Activated T-helper 1 cell treated with anti-CD3 and anti-CD28 coated beads, Interleukin-2, amount 50 U/mL, for 16 hours (primary cell): ENCODE results near the gene SLC6A9.

ENCODE experiments used
- DNase-seq, 2 donors: peaks; one replicate each; pipeline ENCODE4 v3.0.0-alpha.2; 2020; ENCODE audit warnings: low read depth in 1 of 2, low spot score in 1 of 2

Gene SLC6A9

GRCh38 chr1:43986712-43987111 is 44.5 kb downstream of the SLC6A9 start:
- DNase-seq: no peak

DNA sequence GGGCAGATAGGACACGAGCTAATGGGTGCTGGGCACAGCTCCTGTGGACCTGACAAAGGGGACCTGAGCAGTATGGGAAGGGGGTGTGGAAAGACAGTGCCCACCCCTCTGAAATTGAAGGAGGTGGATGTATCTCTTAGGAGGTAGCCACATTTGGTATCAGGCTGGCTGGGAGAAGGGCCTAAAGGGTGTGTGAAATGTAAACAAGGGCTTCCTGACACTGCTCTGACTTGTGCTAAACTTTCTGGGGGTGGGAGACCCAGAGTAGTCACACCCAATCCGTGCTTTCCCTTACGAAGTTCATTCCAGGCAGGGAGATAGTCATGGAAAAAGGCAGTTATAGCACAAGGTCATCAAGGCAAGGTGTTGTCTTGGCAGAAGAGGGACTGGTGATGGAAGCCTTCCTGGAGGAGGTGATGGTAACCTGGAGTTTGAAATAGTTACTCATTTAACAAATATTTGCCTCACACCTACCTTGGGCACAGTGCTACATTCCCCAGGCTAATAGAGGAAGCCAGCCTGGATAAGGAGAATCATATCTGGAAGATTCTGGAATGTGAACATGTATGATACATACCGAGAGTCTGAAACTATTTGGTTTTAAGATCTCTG is 45.2 kb downstream of the SLC6A9 start:
- DNase-seq: no peak

- DNase-seq: no peak
Measured at GRCh38 chr1:43984855-43985254, 46.4 kb downstream of the SLC6A9 start.

DNA sequence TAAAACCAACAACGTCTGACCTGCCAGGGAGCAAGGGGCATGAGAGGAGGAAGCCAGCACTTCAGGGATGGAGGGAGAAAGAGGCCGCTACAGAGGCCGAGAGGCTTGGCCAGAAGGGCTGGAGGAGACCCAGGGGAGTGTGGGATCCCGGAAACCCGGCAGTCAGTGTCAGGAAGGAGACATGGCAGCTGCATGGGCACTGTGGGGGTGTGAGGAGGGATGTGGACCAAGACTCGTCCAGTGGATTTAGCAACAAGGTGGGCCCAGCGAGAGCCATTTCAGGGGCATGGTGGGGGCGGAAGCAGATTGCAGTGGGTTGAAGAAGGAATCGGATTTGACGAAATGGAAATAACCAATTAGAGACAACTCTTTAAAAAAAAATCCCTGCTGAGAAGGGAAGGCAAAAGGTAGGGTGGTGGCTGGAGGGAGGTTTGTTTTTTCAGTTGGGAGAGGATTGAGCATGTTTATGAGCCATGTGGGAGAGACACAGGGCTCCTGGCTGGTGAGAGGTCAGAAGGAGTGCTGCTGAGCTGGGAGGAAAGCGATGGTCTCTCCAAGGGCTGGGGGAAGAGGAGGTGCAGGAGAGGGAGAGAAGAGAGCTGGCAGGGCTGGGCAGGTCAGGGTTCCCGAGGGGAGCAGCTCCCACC is 47.9 kb downstream of the SLC6A9 start:
- DNase-seq: no peak

DNA sequence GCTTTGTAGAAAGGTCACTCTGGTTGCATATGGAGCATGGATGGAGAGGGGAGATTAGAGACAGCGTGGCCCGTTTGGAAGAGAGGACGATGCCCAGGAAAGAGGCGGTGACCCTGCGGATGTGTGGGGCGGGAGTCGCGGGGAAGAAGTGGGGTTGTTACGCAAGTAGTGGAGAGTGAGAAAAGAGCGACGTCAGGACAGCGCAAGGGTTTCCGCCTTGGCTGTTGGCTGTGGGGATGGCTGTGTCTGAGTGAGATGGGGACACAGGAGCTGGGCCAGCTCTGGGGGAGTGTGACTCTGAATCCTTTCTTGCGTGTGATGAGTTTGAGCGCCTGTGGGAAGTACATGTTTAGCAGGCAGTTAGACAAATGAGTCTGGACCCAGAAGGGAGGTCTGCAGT is 48.5 kb downstream of the SLC6A9 start:
- DNase-seq: no peak

DNA sequence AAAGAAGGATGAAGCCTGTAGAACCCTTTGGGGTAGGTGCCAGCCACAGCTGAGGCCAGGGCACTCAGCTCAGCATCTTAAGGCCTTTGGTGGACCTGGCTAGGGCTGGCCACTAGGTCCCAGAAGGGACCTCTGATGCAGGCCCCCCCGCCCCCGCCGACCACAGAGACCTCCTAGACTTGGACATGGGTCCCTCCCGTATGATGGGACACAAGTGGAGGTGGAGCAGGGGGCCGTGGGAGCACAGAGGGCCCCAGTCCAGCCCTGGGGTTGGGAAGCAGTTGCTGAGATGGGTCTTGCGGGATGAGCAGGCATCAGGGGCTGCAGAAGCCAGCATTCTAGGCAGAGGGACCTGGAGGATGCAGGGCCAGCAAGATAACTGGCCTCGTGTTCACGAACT is 49.0 kb downstream of the SLC6A9 start:
- no peak for DNase-seq

GRCh38 chr1:43981636-43982035 is 49.6 kb downstream of the SLC6A9 start:
- no peak for DNase-seq

DNA sequence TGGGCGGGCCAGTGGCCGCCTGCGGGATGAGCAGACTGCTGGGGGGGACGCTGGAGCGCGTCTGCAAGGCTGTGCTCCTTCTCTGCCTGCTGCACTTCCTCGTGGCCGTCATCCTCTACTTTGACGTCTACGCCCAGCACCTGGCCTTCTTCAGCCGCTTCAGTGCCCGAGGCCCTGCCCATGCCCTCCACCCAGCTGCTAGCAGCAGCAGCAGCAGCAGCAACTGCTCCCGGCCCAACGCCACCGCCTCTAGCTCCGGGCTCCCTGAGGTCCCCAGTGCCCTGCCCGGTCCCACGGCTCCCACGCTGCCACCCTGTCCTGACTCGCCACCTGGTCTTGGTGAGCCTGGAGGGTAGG is 50.1 kb downstream of the SLC6A9 start:
- no peak for DNase-seq

- no peak for DNase-seq
Measured at GRCh38 chr1:43980255-43981134, 50.8 kb downstream of the SLC6A9 start.

DNA sequence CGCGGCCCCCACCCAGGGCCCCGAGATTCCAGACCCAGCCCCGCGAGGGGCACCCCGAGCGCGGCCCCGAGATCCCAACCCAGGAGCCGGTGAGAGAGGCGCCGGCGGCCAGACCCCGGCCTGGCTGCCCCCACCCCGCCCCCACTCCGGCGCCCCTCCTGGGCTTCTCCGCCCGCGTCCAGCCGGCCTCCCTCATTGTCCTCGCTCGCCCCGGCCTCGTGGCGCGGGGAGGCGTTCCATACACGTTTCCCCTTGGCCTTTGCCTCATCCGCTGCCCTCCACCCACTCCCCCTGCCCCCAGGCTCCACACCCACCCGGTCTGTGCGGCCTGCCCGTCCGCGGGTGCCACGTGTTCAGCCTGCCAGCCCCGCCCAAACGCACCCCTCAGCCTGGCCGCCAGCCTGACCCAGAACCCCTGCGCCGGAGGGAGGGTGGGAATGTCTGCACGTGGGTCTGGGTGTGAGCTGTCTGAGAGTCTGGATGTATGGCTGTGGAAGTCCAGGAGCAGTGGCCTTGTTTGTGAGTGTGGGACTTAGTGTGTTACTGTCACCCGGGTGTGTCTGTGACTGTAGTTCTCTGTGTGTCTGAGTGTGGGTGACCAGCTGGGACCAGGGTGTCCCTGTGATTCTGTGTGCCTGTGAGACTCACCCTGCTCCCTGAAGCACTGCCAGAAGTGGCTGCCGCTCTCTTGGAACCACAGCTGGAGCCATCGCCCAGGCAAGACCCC is 51.6 kb downstream of the SLC6A9 start:
- no peak for DNase-seq

GRCh38 chr1:43979261-43979527 is 52.1 kb downstream of the SLC6A9 start:
- DNase-seq: no peak

DNA sequence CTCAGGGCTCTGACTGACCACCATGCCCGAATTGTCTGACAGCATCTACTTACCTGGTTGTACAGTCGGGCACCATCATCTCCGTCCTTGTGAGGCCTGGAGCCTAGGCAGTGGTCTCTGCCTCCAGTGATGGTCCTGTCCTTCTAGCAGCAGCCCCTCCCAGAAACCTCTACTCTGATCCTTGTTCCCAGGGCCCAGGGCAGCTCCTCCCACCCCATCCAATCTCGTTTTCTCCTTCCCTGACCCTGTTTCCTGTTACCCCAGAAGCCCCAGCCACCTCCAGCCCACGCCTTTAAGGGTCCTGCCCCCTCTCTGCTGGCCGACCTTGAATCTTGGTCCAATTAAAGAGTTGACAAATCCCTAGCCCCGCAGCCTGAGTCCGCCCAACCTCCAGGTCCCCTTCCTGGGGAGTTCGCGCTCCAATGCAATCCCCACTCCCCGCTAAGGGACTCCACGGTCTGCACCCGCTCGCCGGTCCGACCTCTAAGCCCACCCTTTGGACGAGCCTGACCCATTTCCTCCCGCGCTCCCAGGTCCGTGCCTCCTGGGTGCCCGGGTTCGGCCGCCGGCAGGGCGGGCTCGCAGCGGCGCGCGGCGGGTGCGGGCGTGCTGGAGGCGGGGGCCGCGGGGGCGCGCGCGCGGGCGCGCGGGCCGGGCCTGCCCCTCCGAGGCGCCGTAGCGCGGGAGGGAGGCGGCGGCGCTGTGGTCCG is 52.6 kb downstream of the SLC6A9 start, which contains the start of gene B4GALT2:
TSS of gene B4GALT2 (plus strand) at position 660 of the 710 bp plus-strand sequence. CDS start 1,951 bp downstream, outside the sequence.
- DNase-seq: peak in 1 of 2 donors; percentile 12

- DNase-seq: no peak
Measured at GRCh38 chr1:43978264-43978550, 53.1 kb downstream of the SLC6A9 start.

DNA sequence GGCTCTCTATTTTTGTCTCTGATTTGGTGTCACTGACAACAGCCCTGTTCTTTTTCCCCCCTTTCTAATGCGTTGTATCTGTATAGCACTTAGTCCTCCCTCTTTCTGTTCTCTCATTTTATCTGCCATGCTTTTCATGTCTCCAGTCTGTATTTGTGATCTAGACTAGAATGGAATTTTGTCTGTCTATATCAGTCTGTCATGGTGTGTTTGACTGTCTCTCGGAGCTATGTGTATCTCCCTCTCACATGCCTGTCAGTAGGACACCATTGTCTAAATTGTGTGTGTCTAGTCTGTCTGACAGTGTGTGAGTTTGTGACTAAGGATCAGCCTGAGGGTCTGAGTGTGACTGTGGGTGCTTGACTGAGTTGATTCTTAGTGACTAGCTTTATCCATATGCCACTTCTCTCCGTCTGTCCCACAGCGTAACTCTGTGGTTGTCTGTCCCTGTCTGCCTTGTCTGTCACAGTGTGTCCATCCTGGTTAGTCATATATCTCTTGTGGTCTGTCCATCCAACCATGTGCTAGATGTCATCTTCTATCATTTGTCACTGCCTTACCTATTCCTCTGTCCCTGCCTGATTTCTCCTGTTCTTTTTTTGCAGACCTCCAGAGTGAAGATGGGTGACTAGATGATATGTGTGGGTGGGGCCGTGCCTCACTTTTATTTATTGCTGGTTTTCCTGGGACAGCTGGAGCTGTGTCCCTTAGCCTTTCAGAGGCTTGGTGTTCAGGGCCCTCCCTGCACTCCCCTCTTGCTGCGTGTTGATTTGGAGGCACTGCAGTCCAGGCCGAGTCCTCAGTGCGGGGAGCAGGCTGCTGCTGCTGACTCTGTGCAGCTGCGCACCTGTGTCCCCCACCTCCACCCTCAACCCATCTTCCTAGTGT is 53.6 kb downstream of the SLC6A9 start:
- DNase-seq: no peak

- no peak for DNase-seq
Measured at GRCh38 chr1:43976890-43977289, 54.4 kb downstream of the SLC6A9 start.

DNA sequence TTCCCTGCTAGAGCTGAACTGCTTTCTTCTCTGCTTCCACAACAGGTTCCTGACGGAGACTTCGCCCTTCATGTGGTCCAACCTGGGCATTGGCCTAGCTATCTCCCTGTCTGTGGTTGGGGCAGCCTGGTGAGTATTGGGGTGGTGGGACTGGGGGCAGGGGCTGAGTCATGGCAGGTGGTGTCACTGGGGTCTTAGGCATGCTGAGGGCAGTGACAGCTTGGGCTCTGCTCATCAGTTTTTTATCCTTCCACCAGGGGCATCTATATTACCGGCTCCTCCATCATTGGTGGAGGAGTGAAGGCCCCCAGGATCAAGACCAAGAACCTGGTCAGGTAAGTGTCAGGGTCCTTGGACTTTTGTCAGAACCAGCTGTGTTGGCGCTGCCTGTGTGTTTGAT is 55.2 kb downstream of the SLC6A9 start:
- no peak for DNase-seq

DNA sequence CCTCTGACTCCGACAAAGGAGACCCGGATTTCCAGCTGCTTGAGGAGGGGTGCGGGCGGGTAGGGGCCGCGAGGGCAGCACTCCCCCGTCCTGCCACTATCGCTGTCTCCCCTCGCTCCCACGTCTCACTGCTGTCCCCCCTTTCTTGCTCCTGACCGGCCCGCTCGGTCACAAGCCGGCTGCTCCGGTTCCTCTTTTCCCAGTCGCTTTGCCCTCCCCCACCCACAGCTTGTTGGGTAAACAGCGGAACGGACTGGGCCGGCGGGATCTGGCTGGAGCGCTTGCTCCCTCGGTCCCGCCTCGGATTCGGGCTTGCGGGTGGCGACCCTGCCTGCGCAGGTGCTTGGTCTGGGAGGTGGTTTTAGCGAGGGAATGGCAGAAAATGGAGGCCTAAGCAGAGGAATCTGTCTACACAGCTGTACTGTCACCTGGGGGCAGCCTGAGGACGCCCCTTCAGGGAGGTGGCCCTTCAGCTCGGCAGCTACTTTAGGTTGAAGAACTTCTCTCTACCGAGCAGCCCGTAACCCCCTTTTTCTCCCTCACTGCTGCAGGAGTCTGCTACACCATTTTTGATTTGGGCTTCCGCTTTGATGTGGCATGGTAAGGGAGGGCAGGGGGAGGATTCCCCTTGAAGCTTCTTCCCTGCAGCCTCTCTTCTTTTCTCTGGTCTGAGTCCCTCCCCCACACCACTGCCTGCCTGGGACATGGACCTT is 55.9 kb downstream of the SLC6A9 start:
- DNase-seq: no peak

DNA sequence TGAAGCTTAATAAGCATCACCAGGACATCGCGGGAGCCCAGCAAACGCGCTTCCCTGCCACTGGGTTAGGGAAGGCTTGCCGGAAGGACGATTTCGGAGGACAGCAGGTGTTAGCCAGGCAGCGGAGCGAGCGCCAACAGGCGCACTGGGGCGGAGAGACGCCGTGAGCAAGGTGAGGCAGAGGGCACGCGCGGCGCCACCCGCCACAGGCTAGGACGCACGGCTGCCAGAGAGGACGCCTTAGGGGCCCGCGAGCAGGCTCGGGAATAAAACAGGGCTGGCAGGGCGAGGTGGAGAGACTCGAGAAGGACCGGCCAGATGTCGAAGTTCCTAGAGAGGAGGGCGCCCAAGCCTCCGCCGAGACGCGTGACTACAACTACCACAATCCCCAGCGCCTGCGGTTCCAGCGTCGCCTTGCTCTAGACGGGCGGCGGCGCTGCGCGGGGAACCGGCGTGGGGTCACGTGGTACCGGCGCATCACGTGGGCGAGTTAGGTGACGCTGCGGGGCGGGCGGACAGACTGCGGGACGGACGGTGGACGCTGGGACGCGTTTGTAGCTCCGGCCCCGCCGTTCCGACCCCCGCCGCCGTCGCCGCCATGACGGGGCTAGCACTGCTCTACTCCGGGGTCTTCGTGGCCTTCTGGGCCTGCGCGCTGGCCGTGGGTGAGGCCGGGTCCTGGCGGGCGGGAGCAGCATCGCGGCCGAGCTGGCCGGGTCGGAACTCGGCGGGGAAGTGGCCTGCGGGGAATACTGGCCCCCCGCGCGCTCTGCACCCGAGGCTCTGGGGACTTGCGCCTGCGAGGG is 56.6 kb downstream of the SLC6A9 start, which contains the start of gene ATP6V0B:
TSS of gene ATP6V0B (plus strand) at position 518 of the 806 bp plus-strand sequence. CDS start at position 599, 81 bp downstream.
- peak; percentile 87 to 90 for DNase-seq

DNA sequence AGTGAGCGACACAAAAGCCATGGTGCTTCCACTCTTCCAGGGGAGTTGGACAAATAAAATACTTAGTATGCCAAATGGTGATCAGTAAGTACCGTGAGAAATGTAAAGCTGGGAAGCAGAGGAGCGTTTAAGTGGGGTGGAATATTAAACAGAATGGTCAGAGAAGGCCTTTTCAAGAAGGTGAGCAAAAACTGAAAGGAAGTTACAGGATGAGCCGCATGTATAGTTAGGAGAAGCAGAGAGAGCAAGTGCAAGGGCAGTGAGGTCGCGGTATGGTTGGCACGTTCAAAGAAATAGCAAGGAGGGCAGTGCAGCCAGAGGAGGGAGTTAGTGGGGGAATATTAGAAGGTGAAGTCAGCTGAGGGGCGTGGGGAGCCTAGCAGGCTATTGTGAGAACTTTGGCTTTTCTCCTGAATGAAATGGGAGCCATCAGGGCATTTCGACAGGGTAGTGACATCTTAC is 57.2 kb downstream of the SLC6A9 start:
- no peak for DNase-seq
